Spinal cord (tissue), 10 donors: ENCODE data around the gene LRP1B. TPM values are rescaled to one million over a fixed set of nuclear protein-coding genes. Genes with fewer than 3 reads are reported as not detected.
A peak's percentile ranks its signal among the peaks of the same experiment; 100 is the strongest.

ENCODE experiments used
- DNase-seq, 6 donors: peaks; one replicate each; pipeline versions ENCODE4 v3.0.0 to v3.0.0-alpha.2; 2013 to 2015; ENCODE audit warnings: low spot score in 6 of 6, low read depth in 4 of 6
- H3K27ac ChIP-seq: one replicate; pipeline ENCODE4 v1.5.1; 2013; ENCODE audit warnings: low read depth, low read length, control low read depth
- H3K27me3 ChIP-seq: one replicate; pipeline ENCODE4 v1.6.1; 2013; ENCODE audit warnings: low read length; ENCODE audit not compliant: control insufficient read depth, insufficient read depth
- H3K36me3 ChIP-seq: one replicate; pipeline ENCODE4 v1.6.1; 2013; ENCODE audit warnings: low read length; ENCODE audit not compliant: control insufficient read depth, insufficient read depth
- H3K4me1 ChIP-seq: one replicate; pipeline ENCODE4 v1.6.1; 2013; ENCODE audit warnings: low read length; ENCODE audit not compliant: control insufficient read depth, insufficient read depth
- H3K4me3 ChIP-seq: one replicate; pipeline ENCODE4 v1.5.1; 2013; ENCODE audit warnings: low read depth, low read length, control low read depth
- H3K9me3 ChIP-seq: one replicate; pipeline ENCODE4 v1.6.1; 2013; ENCODE audit warnings: low read length; ENCODE audit not compliant: control insufficient read depth, insufficient read depth
- WGBS: methylation state at CpG from one replicate; pipeline ENCODE4 v1.1.5; 2013; ENCODE audit warnings: missing lambda C conversion rate; ENCODE audit not compliant: insufficient coverage; 5-methylcytosine and 5-hydroxymethylcytosine counted together
- polyA plus RNA-seq, 2 donors: library from polyadenylated mRNA; unstranded; fragments of 120-200 nt; gene quantifications; one replicate each; pipeline ENCODE4 v1.2.1, GENCODE V29; 2013; ENCODE audit not compliant: insufficient read length in 2 of 2
- total RNA-seq, 2 donors: library from RNA; depleted of rRNA in 1 of 2; stranded (reverse); fragments of 120-200 nt in 1 of 2; fragments of >200 nt in 1 of 2; gene quantifications; one replicate each; pipeline versions ENCODE4 v1.2.3 to v1.2.4, GENCODE V29; 2013 to 2014
- donor health status: healthy.

LRP1B gene
- total and polyA plus RNA-seq, 4 donors = 22.1 to 70.2 (median 32.1) TPM

DNA sequence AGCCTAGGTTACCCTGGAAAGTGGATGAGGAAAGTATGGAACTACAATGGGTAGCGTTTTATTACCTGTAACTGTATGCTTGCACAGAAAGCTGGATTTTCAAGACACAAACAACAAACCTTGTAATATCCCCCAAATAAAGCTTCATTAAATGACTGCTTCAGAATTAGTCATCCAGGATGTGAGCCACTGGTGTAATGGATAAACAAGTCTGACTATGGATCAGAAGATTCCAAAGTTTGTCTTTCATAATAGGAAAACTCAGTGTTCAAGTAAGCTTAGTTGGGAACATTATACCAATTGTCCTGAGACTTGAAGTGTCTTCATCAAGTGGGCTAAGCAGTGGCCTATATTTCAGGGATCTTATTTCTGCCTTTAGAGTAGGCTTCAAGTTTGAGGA is 518.8 kb downstream of the LRP1B start:
- no CpG with 5 or more reads among the region's 1 CpG for WGBS
- Histone ChIP-seq H3K36me3 (no peaks in the 10 kb centered on the region), H3K27me3 (no peaks in the 10 kb centered on the region), H3K9me3 (no peaks in the 10 kb centered on the region), H3K4me1 (no peaks in the 10 kb centered on the region), H3K27ac (no peak overlapping the region), H3K4me3 (no peak overlapping the region)
- no peak for DNase-seq

DNA sequence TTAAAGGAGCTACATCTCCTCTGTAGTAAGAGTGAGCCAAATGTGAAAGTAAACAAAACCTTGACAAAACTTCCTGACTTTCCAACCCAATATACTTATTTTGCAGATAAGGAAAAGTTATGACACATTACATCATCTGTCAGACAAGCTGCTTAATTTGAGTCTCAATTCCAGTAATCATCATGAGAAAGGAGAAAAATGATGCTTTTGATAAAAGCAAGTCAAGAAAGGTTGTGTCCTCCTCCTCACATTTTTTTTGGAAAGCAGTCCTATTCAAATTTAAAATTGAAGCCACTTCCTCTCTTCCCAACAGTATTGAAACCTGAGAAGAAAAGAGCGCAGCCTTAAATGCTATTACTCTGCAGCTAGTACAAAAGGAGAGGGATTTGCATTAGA is 519.6 kb downstream of the LRP1B start:
- peak in 1 of 6 donors; percentile 14 for DNase-seq
- Histone ChIP-seq H3K4me3 (no peak overlapping the region), H3K4me1 (no peaks in the 10 kb centered on the region), H3K27me3 (no peaks in the 10 kb centered on the region), H3K36me3 (no peaks in the 10 kb centered on the region), H3K27ac (no peak overlapping the region), H3K9me3 (no peaks in the 10 kb centered on the region)
- WGBS = no CpG with 5 or more reads among the region's 1 CpG

DNA sequence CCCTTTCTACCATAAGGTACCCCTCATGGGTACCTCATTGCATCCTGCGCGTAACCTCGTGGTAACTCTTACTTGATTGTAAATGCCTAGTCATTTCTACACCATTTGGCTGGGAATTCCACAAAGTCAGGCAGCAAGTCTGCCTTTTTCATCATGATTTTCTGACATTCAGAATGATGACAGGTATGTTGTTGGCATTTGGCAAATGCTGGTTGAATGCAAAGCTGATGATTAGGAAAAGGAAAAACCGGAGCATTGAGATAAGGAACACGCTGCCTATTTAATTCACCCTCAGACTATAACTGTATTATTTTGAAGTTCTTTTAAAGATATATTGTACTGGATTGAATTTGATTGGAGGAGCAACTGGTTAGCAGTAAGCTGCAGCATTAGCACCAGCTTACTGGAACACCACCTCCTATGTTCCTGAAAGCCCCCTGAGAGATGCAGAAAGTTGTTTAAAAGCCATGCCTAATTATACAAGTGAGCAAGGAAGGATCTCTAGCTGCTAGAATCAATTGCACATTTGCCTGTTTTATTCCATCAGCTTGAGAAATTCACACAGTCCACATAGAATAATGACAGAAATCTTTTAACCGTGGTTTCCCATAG is 520.1 kb downstream of the LRP1B start:
- Histone ChIP-seq H3K27me3 (no peaks in the 10 kb centered on the region), H3K9me3 (no peaks in the 10 kb centered on the region), H3K27ac (no peak overlapping the region), H3K4me3 (no peak overlapping the region), H3K4me1 (no peaks in the 10 kb centered on the region), H3K36me3 (no peaks in the 10 kb centered on the region)
- no CpG with 5 or more reads among the region's 6 CpGs for WGBS
- peak in 1 of 6 donors; percentile 57 for DNase-seq

DNA sequence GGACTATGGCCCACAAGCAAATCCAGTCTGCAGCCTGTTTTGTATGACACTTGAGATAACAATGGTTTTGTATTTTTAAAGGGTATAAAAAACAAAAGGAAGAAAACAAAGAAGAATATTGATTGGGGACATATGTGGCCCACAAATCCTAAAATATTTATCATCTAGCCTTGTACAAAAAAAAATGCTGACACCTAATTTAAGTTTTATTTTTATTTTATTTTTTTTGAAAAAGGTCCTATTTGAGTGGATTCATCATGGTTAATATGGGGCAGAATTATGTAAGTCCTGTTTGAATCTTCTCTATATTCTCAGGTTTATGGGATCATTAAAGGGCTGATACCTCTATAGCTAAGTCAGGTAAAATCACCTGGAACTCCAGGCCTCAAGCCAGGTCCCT is 525.7 kb downstream of the LRP1B start:
- no peaks in the 10 kb centered on the region for H3K27me3 ChIP-seq
- no peak overlapping the region for H3K27ac ChIP-seq
- H3K4me3 ChIP-seq = no peak overlapping the region
- no peaks in the 10 kb centered on the region for H3K9me3 ChIP-seq
- no peaks in the 10 kb centered on the region for H3K4me1 ChIP-seq
- H3K36me3 ChIP-seq = no peaks in the 10 kb centered on the region
- no peak for DNase-seq

DNA sequence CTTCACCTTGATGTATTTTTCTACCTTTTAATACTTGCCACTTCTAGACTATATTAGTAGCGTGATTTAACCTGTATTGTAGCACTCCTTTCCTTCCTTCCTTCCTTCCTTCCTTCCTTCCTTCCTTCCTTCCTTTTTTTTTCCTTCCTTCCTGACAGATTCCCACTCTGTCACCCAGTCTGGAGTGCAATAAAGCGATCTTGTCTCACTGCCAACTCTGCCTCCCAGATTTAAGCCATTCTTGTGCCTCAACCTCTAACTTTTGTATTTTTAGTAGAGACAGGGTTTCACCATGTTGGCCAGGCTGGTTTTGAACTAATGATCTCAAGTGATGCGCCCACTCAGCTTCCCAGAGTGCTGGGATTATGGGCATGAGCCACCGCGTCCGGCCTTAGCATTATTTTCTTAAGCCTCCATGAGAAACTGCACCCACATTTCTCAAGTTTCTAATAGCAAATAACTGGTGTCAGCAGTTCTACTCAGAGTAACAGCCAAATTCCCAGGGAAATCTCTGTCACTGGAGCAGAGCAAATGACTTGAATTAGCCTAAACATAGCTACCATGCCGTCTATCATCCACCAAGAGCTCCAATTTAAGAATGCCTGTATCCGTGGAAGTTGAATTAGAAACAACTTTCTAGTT is 529.2 kb downstream of the LRP1B start:
- H3K4me3 ChIP-seq = no peak overlapping the region
- no peaks in the 10 kb centered on the region for H3K27me3 ChIP-seq
- H3K27ac ChIP-seq = no peak overlapping the region
- no peaks in the 10 kb centered on the region for H3K4me1 ChIP-seq
- H3K36me3 ChIP-seq = no peaks in the 10 kb centered on the region
- no peaks in the 10 kb centered on the region for H3K9me3 ChIP-seq
- WGBS = 80% methylated on average over 5 of the region's 8 CpGs
- DNase-seq = no peak

DNA sequence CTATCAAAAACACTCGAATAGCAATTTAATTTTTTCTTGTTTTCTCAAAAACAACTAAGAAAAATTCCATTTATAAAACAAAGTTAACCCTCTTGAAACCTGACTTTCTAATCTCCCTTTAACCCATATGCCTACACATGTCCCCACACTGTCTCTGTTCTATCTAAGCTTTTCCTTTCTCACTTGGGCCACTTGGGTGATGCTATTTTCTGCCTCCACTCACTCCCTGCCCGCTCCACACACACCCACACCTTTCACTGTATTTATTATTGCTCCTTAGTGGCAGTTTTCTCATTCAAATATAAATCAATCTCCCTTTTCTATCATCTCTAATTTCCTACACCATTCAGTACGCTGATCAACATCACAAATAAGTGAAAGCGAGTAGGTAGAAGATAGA is 531.1 kb downstream of the LRP1B start:
- H3K9me3 ChIP-seq = no peaks in the 10 kb centered on the region
- H3K4me1 ChIP-seq = no peaks in the 10 kb centered on the region
- H3K27ac ChIP-seq = no peak overlapping the region
- no peak for DNase-seq
- no peaks in the 10 kb centered on the region for H3K36me3 ChIP-seq
- no peaks in the 10 kb centered on the region for H3K27me3 ChIP-seq
- WGBS = 100% methylated on average over 1 of the region's 4 CpGs
- no peak overlapping the region for H3K4me3 ChIP-seq

DNA sequence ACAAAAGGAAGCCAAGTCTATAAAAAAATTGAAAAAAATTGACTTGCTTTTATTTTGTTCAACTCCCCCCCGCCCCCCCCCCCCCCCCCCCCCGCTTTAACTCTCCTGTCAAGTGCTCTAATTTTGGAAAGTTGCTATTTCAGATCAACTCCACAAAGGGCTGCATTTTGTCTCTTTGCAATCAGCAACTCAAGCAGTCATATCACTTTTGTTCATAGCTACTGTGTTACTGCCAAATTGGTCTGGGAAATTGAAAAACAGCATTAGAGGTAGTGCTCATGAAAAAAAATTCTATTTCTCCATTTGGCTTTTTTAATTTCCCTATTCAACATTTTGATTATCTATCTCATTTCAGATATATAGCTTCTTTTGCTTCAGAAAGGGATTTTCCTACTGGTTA is 531.8 kb downstream of the LRP1B start:
- H3K27me3 ChIP-seq = no peaks in the 10 kb centered on the region
- H3K4me1 ChIP-seq = no peaks in the 10 kb centered on the region
- H3K4me3 ChIP-seq = no peak overlapping the region
- DNase-seq = no peak
- H3K27ac ChIP-seq = no peak overlapping the region
- peaks cover 5% of the 10 kb centered on the region for H3K9me3 ChIP-seq
- H3K36me3 ChIP-seq = no peaks in the 10 kb centered on the region
- WGBS = no CpG with 5 or more reads among the region's 2 CpGs

DNA sequence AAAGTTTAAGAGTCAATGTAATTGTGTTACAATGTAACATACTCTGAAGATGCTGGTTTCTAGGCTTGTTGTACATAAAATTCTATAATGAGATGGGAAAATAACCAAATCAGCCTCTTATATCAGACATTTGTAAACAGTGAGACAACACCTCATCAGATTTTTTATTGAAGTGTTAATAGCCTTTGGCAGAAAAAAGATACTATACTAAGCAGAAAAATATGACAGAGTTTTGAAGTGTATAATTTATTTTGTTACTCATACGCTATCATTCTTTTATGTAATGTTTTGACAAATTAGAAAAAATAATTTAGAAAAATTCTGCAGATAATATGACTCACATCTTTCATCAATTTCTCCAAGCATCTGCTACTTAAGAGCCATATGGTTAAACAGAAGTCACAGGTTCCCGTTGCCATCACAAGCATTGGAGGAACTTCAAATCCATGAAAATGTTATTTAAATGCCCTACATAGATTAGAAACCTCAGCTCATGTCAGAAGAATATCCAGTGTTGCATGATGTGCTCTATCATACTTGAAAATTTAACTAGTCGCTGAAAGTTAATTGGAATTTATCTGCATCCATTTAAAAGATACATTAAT is 535.4 kb downstream of the LRP1B start:
- Histone ChIP-seq H3K9me3 (peaks cover 9% of the 10 kb centered on the region), H3K36me3 (no peaks in the 10 kb centered on the region), H3K4me3 (no peak overlapping the region), H3K4me1 (no peaks in the 10 kb centered on the region), H3K27me3 (no peaks in the 10 kb centered on the region), H3K27ac (no peak overlapping the region)
- no CpG with 5 or more reads among the region's 3 CpGs for WGBS
- DNase-seq = peak in 1 of 6 donors; percentile 86

DNA sequence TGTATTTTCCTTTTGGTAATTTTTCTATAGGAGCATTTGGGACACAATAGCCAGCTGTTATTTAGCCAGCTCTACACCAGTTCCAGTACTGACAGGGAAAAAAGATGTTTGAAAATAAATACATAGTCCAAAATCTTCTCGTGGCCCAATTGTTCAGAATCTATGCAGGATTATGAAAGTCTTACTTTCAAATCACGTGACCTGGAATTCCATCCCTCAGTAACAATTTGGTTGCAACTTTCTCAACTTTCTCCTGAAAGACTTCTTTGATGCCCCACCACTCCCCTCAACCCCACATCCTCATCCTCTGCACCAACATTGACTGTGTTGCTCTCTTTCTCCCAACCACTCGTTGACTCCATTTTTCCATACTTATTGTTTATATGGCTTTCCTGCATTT is 539.0 kb downstream of the LRP1B start:
- H3K27me3 ChIP-seq = no peaks in the 10 kb centered on the region
- no peaks in the 10 kb centered on the region for H3K36me3 ChIP-seq
- H3K9me3 ChIP-seq = peaks cover 9% of the 10 kb centered on the region
- DNase-seq = no peak
- H3K4me3 ChIP-seq = no peak overlapping the region
- no peak overlapping the region for H3K27ac ChIP-seq
- WGBS = 67% methylated on average over 3 of the region's 3 CpGs
- no peaks in the 10 kb centered on the region for H3K4me1 ChIP-seq

DNA sequence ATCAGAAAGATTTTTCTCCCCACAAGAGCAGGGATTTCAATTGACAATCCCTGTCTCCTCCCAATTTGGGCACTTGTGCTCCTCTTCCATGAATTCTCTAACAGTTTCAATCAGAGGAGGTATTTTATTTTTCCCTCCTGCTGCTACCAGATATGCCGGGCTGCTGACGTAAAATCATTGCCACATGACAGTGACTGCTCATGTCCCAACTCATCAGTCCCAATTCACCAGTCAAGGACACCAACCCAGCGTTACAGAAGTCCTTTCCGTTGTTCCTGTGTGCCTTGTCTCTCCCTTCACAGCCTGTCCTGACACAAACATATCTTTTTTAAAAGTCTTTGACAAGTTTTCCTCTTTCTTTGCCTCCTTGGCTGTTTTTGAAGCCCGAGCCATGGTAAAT is 540.2 kb downstream of the LRP1B start:
- DNase-seq = no peak
- Histone ChIP-seq H3K27ac (no peak overlapping the region), H3K4me3 (no peak overlapping the region), H3K27me3 (no peaks in the 10 kb centered on the region), H3K4me1 (no peaks in the 10 kb centered on the region), H3K36me3 (no peaks in the 10 kb centered on the region), H3K9me3 (peaks cover 9% of the 10 kb centered on the region)
- WGBS = 86% methylated on average over 4 of the region's 5 CpGs
